HG03378 (cell line): ENCODE data around the gene HYI.
"Not testable (repeated sequence)": the region's sequence is repeated elsewhere in the genome, so short reads cannot be mapped to it uniquely, and the experiment has no call there.

Experiments used
- ATAC-seq: cut with Tn5 transposase; IDR thresholded peaks from one replicate; pipeline ENCODE4 v1.9.1; 2021; ENCODE audit warnings: mild to moderate bottlenecking, moderate library complexity; ENCODE audit not compliant: unreplicated experiment

HYI gene

DNA sequence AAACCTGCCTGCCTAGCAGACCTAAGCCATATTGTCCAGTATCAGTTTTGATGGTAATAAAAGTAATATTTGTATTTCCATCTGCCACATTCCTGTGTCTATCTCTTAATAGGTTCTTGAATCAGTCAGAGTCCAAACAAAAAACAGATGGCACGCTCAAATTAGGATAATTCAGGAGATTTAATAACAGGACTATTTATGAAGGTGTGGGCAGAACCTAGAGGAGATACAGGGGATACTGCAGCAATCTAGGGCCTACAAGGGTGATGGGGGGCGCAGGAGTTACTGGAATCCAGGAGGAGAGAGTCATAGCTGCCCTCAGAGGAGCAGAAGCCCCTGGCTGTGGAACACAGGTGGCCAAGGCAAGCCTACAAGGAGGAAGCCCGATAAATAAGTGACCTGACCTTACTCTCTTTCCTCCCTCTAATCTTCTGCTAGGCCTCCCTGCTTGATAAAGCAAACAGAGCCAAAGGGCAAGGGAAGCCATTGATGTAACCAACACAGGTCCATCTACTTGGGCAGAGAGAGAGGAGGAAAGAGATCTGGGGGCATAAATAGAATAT, 11.9 kb upstream of the HYI start:
- no peak for ATAC-seq

DNA sequence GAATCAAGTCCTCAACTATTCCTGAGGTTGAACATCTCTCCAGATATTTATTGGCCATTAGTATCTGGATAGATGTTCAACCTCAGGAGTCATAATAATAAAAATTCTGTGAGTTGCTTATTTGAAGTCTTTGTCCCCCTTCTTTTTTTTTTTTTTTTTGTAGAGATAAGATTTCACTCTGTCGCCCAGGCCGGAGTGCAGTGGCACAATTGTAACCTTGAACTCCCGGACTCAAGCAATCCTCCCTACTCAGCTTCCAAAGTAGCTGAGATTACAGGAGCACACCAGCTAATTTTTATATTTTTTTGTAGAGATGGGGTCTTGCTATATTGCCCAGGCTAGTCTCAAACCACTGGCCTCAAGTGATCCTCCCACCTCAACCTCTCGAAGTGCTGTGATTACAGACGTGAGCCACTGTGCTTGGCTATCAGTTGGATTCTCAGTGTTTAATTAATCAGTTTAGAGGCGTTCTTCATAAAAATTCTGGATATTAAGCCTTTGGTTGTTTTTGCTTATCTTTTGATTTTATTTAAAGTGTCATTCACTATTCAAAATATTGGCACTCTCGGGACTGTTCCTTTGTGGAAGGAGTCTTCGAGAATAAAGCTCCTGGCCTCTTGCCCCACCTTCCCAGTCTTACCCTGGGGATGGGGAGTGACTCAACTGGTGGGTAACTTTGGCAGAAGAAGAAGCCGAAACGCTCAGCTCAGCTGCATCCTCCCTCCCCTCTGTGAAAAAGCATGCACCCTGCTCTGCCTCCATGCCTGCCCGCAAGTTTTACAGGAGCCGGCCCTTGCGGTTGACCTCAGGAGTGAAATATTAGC, 11.2 kb upstream of the HYI start:
- ATAC-seq: no peak

DNA sequence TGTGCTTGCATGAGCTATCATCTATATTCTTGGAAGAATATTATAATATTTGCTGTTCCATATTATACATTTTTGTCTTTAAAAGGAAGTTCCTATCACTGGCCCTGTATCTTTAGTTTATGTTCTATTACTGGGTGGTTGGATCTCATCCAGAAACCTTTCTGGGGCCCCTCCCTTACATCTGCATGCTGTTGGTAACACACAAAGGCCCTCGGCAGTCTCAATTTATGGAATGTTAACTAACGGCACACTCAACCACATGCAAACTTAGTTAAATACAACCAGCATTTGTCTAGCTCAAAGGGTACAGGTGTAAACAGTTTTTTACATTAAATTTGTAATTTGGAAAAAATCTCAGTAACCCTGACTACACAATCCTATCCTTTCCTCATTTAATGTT, 9.7 kb upstream of the HYI start:
- ATAC-seq: no peak

DNA sequence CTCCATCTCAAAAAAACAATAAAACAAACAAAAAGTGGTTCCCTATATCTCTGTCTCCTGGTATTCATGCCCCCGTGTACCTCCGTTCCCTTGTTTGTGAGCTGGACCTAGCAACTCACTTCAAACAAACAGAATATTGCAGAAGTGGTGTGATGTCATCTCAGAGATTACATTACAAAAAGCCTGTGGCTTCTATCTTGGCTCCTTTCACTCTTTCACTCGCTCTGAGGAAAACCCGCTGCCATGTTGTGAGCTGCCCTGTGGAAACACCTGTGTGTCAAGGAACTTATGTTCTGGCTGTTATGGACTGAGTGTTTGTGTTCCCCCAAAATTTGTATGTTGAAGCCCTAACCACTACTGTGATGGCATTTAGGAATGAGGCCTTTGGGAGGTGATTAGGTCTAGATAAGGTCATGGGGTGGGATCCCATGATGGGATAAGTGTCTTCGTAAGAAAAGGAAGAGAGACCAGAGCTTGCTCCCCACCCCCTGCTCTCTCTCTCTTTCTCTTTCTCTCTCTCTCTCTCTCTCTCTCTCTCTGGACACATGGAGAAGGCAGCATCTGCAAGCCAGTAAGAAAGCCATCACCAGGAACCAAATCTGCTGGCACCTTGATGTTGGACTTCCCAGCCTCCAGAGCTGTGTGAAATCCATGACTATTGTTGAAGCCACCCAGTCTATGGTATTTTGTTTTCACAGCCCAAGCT, 7.4 kb upstream of the HYI start:
- no peak for ATAC-seq

DNA sequence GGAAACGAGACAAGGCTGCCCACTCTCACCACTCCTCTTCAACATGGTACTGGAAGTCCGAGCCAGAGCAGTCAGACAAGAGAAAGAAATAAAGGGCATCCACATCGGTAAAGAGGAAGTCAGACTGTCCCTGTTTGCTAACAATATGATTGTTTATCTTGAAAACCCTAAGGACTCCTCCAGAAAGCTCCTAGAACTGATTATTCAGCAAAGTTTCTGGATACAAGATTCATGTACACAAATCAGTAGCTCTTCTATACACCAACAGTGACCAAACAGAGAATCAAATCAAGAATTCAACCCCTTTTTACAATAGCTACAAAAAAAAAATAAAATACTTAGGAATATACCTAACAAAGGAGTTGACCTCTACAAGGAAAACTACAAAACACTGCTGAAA, 4.6 kb upstream of the HYI start:
- ATAC-seq: not testable (repeated sequence)

DNA sequence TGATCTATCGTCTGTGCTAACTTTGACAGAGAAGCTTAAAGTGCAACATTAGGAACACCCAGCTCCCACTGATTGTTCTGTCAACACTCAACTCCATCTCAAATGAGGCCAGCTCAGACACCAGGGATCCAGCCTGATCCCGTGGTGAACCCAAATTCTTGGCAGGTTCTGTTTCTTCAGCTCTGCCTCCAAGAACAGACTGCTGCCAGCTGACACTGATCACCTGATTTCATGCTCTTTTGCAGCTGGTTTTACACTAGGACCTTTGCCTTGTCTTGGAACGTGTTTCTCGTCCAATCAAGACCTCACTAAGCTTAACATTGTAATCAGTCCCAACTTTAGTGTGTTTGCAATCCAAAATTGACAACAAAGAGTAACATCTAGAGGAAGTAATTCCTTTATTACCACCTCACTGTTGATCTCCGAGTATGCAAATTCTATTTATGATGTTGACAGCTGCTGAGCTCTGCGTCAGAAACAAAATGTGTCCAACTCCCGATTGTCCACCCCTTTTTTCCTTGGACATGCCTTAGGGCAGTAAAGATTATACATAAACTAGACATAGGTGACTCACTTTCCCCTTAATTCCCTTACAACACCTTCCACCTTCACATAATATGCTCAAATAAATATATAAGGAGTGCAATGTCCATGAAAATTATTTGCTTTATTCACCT, 1.6 kb upstream of the HYI start:
- no peak for ATAC-seq

DNA sequence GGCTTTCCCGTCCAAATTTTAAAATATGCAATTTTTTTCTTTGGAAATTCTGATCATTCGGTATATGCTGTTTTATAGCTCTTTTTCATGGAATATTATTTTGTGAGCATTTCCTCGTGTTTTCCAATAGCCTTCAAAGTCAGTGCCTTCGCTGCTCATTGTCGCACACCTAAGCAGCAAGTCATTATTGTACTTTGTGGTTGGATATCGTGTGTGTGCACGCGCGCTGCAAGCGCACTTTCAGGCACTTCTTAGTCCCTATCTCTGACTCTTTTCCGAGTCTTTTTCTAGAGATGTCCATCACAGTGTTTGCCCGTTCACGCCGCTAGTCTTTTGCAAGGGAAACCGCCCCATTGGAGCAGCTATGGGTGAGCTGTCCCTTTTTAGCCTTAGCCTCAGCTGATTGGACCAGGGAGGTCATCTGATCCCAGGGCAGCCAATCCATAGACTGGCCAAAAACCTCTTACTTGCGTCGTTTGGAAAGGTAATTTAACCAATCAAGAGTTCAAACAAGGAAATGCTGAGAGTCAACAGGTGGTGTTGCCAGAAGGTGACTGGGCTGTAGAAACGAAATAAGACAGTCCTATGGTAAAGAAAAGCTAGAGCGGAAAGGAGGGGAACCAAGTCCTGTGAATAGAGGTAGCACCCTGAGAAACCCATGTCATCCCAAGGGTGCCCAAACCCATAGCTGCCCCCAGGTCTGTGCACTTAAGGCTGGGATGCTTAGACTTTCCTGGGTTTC, 710 bp upstream of the HYI start:
- ATAC-seq: peak; percentile 47

DNA sequence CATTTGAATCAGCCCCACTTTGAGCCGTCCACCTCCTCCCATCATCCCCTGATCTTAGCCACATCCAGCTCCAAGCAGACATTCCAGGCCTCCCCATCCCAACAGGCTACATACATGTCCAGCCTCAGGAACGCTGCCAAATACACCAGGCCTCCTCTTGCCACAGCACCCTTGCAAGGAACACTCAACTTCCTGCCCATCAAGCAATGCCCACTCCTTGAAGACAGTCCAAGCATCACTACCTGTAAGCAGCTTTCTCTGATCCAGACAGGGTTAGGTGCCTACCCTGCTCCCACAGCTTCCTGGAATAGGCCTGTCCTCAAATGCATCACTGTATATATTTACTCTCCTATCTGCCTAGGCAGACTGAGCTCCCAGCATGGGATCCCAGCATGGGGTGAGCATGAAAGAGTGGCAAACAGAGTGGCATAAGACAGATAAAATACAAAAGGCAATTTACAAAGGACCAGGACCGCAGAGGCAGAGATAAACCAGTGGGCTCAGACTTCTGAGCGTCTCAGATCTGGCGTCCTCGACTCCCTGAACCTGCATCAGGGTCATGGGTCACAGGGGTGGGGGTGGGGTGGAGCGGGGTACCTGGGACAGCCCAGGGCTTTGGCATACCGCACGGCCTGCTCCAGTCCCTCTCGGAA, 816 bp downstream of the HYI start:
- ATAC-seq: no peak

DNA sequence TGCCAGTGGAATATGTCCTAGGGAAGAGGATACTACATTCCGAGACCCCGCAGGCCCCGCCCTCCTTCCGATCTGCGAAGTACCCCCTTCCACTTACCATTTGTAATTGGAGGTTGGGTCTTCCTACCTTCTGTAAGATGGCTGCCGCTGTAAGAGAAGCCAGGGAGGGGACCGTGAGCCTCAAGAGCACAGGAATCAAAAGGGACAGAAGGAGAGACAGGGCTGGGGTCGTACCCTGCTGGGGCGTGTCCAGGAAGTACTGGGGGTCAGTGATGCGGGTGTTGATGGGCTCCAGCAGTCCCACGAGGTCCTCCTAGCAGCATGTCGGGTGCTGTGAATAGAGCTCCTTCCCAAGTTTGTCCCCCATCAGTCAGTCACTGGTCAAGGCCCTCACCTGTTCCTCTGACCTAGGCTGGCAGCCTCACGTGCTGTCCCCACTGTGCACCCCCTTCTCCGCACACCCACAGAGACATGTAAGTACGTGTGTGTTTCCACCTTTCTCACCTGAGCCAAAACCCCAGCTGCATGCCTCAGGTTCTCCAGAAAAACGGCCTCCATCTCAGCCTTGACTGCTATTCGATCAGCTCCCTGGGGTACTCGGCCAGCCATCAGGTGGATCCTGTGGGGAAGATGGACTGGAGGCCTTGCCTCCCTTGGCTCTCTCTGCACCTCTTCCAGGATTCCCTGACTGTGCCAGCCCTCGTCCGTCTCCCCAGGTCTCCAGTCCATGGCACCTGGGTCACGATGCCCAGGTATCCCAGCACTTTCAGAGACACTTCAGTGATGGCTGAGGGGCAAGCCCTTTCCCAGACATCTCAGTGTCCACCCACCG, 1.8 kb downstream of the HYI start:
- ATAC-seq: no peak

DNA sequence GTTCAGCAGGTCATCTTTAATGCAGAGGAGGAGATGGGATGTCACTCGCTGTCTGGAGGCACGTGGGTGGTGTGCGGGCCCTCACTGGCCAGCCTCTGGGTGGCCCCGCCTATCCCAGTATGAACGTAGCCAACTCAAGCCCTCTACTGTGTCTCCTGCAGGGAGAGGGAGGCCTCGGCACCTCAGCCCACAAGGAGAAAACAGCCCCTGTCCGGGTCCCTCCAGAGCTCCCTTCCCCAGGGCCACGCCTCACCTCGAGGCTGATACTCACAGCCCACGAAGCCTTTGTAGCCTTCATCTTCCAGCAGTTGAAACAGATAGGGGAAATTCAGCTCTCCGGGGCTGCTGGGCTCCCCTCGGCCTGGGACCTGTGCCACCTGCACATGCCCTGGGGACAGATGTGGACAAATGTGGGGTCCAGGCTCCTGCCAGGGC, 2.6 kb downstream of the HYI start:
- ATAC-seq: no peak

DNA sequence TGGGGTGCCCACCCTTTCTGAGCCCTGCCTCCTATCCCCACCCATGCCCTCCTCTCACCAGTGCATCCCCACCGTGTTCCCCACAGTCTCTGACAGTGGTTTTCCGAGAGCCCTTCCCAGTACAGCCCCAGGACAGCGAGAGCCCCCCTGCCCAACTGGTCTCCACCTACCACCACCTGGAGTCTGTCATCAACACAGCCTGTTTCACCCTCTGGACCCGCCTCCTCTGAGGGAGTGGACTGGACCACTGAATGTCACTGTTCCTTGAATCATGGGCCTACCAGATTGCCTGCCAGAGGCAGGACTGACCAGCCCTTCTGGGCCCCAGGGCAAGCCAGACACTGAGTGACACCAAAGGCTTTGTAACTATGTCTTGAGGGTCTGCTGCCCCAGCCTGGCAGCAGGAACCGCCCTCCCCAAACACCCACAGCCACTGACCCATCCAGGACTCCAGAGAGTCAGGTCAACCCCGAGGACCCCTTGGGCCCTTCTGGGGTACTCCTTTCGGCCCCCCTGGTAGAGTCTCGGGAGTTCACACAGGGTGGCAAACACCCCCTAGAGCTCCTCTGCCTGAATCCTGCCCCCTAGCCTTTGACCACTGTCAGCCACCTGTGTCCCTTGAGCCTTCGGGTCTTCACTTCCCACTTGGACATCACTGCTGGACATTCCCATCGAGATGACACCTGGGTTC, 3.3 kb downstream of the HYI start:
- no peak for ATAC-seq

DNA sequence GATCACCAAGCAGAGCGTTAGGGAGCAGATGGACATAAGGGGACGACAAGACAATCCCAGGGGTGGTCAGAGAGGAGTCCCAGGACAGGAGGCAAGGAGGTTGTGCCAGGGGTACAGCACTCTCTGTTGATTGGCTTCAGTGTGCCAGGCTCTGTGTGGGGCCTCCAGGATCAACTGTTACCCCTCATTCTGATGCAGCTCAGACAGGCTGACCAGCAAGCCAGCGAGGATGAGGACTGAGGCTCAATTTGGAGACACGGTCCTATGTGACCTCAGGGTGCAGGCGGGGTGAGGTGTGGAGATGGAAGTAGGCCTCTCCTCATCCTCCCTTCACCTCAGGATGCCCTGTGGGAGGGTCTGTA, 4.0 kb downstream of the HYI start:
- no peak for ATAC-seq

DNA sequence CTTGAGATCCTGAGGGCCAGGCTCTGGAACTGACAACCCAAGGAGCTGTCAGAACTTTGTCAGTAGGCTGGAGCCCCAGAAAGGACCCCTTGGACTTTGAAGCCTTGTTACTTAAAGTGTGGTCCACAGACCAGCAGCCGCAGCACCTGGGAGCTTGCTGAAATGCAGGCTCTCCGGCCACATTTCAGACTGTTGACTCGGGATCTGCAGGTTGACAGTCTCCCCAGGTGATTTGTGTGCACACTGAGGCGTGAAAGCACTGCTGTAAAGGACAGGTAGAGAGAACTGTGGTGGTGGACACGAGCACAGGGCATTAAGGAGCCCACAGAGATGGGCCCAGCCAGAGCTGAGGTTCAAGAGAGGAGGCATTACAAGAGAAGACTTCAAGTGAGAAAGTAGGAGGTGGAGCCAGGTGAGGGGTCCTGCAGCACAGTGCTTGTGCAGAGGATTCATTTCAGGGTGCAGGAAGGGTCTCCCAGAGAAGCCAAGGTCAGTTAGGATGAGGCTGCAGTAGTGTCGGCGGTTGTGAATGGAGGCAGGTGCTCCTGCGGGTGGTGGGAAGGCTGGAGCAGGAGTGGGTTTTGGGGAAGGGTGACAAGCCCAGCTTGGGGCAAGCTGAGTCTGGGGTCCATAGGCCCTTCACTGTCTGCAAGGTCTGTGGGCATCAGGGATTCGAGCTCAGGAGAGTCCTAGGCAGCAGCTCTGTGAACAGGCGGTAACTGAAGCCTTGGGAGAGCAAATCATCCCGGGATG, 4.6 kb downstream of the HYI start:
- ATAC-seq: no peak

DNA sequence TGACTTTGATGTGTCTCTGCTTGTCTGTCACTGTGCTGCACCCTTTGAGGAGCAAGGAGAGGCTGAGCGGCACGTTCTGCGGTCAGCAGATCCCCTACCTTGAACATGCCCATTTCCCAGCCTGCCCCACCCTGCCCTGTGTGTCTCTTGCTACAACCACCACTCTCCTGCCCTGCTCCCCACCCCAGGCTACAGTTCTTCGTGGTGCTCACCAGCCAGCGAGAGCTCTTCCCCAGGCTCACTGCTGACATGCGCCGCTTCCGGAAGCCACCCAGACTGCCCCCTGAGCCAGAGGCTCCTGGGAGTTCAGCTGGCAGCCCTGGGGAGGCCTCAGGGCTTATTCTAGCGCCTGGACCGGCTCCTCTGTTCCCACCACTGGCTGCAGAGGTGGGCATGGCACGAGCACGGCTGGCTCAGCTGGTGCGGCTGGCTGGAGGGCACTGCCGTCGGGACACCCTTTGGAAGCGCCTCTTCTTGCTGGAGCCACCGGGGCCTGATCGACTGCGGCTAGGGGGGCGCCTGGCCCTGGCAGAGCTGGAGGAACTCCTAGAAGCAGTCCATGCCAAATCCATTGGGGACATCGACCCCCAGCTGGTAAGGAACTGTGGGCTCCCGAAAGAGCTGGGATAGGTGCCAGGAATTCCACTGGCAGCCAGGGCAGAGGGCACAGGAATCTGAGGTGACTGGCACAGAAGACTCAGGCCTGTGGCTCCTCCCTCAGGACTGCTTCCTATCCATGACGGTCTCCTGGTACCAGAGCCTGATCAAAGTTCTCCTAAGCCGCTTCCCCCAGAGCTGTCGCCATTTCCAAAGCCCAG, 5.6 kb downstream of the HYI start:
- ATAC-seq: no peak

DNA sequence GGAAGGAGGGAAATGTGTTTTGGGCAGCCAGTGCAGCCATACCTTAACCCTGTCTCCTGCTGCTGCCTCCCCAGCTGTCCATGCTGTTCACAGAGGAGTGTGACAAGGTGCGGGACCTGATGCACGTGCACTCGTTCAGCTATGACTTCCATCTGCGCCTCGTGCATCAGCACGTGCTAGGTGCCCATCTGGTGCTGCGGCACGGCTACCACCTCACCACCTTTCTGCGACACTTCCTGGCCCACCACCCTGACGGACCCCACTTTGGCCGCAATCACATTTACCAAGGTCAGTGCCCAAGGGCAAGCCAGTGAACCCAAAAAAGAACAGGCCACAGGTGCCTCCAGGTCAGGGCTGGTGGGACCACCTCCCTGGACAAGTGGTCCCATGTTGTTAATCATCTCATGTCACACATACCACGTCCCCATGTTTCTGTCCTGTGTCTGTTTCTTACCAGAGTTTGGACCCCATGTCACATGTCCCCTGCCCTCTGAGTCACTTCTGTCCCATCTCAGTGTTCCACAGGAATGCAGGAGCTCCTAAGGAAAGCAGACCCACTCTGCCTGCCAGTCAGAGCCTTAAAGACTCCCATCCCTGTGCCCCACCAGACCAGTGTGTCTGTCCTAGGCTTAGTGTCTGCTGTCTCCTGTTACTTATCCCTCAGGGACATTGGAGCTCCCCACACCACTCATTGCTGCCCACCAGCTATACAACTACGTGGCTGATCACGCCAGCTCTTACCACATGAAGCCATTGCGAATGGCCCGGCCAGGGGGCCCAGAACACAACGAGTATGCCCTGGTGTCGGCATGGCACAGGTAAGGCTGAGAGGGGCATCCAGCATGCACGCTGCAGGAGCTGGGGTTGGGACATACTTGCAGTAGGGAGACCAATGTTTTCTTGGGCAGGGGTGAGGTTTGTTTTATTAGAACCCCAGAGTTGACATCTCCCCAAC, 6.6 kb downstream of the HYI start:
- ATAC-seq: no peak

DNA sequence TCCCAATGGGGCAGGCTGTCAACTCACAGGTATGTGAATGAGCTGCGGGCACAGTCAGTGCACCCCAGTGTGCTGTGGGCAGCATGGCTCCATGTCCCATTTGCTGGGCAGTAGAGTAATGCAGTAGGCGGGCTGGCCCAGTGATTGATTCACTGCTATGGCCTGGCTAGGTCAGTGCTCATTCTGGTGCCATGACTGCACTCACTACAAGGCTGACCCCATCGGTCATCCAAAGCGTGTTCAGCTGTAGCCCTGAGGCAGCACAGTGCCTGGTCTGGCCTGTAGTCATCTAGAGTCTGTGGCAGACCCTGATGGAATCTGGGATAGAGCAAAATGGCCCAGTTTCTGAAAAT, 7.4 kb downstream of the HYI start:
- no peak for ATAC-seq
